SK-N-SH treated with all-trans-retinoic acid at 6 μM for 48 hours (cell line): Measurements from ENCODE around the gene PANX2.

Experiments
- ATAC-seq: fragments of 200-7000 bp; cut with Tn5 transposase; 3 replicates; pipeline ENCODE4 v1.9.1; 2020; ENCODE audit warnings: mild to moderate bottlenecking, moderate library complexity
- ARNTL ChIP-seq: fragments of 450-650 bp; formaldehyde crosslinking; IDR thresholded peaks from 2 replicates; pipeline ENCODE4 v1.5.0; 2020; ENCODE audit warnings: low read depth, mild to moderate bottlenecking, moderate library complexity, borderline replicate concordance
- BACH2 ChIP-seq: fragments of 250-450 bp; sonication (Bioruptor Pico); IDR thresholded peaks from 2 replicates; pipeline ENCODE4 v1.9.0; 2021; ENCODE audit warnings: mild to moderate bottlenecking, borderline replicate concordance
- CSDC2 ChIP-seq: fragments of 250-450 bp; sonication (Bioruptor Pico); IDR thresholded peaks from 2 replicates; pipeline ENCODE4 v1.5.0; 2020; ENCODE audit warnings: mild to moderate bottlenecking, moderate library complexity
- ESRRG ChIP-seq: fragments of 250-450 bp; sonication (Bioruptor Pico); IDR thresholded peaks from 2 replicates; pipeline ENCODE4 v1.6.1; 2021; ENCODE audit warnings: mild to moderate bottlenecking
- GLIS3 ChIP-seq: fragments of 250-450 bp; sonication (Bioruptor Pico); IDR thresholded peaks from 2 replicates; pipeline ENCODE4 v1.5.0; 2020; ENCODE audit warnings: mild to moderate bottlenecking, moderate library complexity
- ISL1 ChIP-seq: fragments of 250-450 bp; sonication (Bioruptor Pico); IDR thresholded peaks from 2 replicates; pipeline ENCODE4 v2.1.2; 2022; ENCODE audit warnings: mild to moderate bottlenecking, moderate library complexity
- OSR1 ChIP-seq: fragments of 250-450 bp; sonication (Bioruptor Pico); IDR thresholded peaks from 2 replicates; pipeline ENCODE4 v1.8.0; 2022; ENCODE audit warnings: moderate library complexity, mild to moderate bottlenecking, inconsistent platforms
- PPARA ChIP-seq: fragments of 250-450 bp; sonication (Bioruptor Pico); IDR thresholded peaks from 2 replicates; pipeline ENCODE4 v1.5.0; 2020; ENCODE audit warnings: mild to moderate bottlenecking, borderline replicate concordance
- RARB ChIP-seq: fragments of 250-450 bp; sonication (Bioruptor Pico); IDR thresholded peaks from 2 replicates; pipeline ENCODE4 v1.8.0; 2021; ENCODE audit warnings: mild to moderate bottlenecking, moderate library complexity
- SNAI2 ChIP-seq: fragments of 250-450 bp; sonication (Bioruptor Pico); IDR thresholded peaks from 2 replicates; pipeline ENCODE4 v1.5.0; 2020; ENCODE audit warnings: mild to moderate bottlenecking, moderate library complexity
- TCF4 ChIP-seq: fragments of 250-450 bp; sonication (Bioruptor Pico); IDR thresholded peaks from 2 replicates; pipeline ENCODE4 v1.8.0; 2021; ENCODE audit warnings: mild to moderate bottlenecking, moderate library complexity, borderline replicate concordance
- TOX ChIP-seq: fragments of 250-450 bp; sonication (Bioruptor Pico); IDR thresholded peaks from 2 replicates; pipeline ENCODE4 v1.8.0; 2021; ENCODE audit warnings: mild to moderate bottlenecking, moderate library complexity, borderline replicate concordance
- ZC3H10 ChIP-seq: fragments of 250-450 bp; sonication (Bioruptor Pico); IDR thresholded peaks from 2 replicates; pipeline ENCODE4 v1.5.1; 2021; ENCODE audit warnings: mild to moderate bottlenecking, moderate library complexity
- ZFP3 ChIP-seq: fragments of 250-450 bp; sonication (Bioruptor Pico); IDR thresholded peaks from 2 replicates; pipeline ENCODE4 v1.5.0; 2020; ENCODE audit warnings: mild to moderate bottlenecking, moderate library complexity
- ZFP30 ChIP-seq: fragments of 450-650 bp; formaldehyde crosslinking; IDR thresholded peaks from 2 replicates; pipeline ENCODE4 v1.5.0; 2022; ENCODE audit warnings: mild to moderate bottlenecking, moderate library complexity
- ZNF8 ChIP-seq: fragments of 450-650 bp; formaldehyde crosslinking; IDR thresholded peaks from 2 replicates; pipeline ENCODE4 v1.5.0; 2020; ENCODE audit warnings: mild to moderate bottlenecking, moderate library complexity
- TF ChIP-seq, protein P1 (sequence below): fragments of 250-450 bp; sonication (Bioruptor Pico); IDR thresholded peaks from 2 replicates; pipeline ENCODE4 v1.8.0; 2020; ENCODE audit warnings: mild to moderate bottlenecking, moderate library complexity, borderline replicate concordance
- TF ChIP-seq, protein P2 (sequence below): fragments of 250-450 bp; sonication (Bioruptor Pico); IDR thresholded peaks from 2 replicates; pipeline ENCODE4 v1.5.1; 2021; ENCODE audit warnings: mild to moderate bottlenecking, moderate library complexity
- TF ChIP-seq, protein P3 (sequence below): fragments of 250-450 bp; sonication (Bioruptor Pico); IDR thresholded peaks from 2 replicates; pipeline ENCODE4 v1.5.1; 2020; ENCODE audit warnings: low read depth, mild to moderate bottlenecking, moderate library complexity
- TF ChIP-seq, protein P4 (sequence below): fragments of 250-450 bp; sonication (Bioruptor Pico); IDR thresholded peaks from 2 replicates; pipeline ENCODE4 v1.8.0; 2021; ENCODE audit warnings: low read depth, mild to moderate bottlenecking, moderate library complexity, borderline replicate concordance
- TF ChIP-seq, protein P5 (sequence below): fragments of 250-450 bp; sonication (Bioruptor Pico); IDR thresholded peaks from 2 replicates; pipeline ENCODE4 v1.5.0; 2020; ENCODE audit warnings: mild to moderate bottlenecking, moderate library complexity

PANX2 gene

DNA sequence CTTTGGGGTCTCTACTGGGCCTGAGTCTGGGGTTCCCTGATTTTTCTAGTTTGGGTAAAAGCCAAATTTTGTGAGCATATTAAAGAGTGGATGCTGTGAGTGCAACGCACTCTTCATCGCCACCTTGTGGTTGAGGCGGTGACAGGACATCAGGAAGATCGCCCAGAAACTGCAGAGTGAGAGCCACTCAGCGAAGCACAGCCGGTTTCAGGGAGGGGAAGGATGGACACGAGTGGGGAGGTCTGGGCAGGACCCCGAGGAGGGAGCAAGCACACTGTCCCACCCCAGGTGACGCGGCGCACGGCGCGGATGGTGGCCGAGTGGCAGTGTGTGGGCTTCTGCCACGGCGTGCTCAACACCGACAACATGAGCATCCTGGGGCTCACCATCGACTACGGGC is 39.4 kb downstream of the PANX2 start:
- TF ChIP-seq ESRRG (CRISPR knock-in tag) (no peak), ZC3H10 (CRISPR knock-in tag) (no peak), ISL1 (CRISPR knock-in tag) (no peak), SNAI2 (no peak), RARB (no peak), CSDC2 (no peak), GLIS3 (CRISPR knock-in tag) (no peak), OSR1 (CRISPR knock-in tag) (no peak), TOX (CRISPR knock-in tag) (no peak), ARNTL (CRISPR knock-in tag) (no peak), BACH2 (no peak), PPARA (CRISPR knock-in tag) (no peak), TCF4 (CRISPR knock-in tag) (no peak)
- TF ChIP-seq, protein P1, sequence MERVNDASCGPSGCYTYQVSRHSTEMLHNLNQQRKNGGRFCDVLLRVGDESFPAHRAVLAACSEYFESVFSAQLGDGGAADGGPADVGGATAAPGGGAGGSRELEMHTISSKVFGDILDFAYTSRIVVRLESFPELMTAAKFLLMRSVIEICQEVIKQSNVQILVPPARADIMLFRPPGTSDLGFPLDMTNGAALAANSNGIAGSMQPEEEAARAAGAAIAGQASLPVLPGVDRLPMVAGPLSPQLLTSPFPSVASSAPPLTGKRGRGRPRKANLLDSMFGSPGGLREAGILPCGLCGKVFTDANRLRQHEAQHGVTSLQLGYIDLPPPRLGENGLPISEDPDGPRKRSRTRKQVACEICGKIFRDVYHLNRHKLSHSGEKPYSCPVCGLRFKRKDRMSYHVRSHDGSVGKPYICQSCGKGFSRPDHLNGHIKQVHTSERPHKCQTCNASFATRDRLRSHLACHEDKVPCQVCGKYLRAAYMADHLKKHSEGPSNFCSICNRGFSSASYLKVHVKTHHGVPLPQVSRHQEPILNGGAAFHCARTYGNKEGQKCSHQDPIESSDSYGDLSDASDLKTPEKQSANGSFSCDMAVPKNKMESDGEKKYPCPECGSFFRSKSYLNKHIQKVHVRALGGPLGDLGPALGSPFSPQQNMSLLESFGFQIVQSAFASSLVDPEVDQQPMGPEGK (CRISPR knock-in tag): no peak
- TF ChIP-seq, protein P2, sequence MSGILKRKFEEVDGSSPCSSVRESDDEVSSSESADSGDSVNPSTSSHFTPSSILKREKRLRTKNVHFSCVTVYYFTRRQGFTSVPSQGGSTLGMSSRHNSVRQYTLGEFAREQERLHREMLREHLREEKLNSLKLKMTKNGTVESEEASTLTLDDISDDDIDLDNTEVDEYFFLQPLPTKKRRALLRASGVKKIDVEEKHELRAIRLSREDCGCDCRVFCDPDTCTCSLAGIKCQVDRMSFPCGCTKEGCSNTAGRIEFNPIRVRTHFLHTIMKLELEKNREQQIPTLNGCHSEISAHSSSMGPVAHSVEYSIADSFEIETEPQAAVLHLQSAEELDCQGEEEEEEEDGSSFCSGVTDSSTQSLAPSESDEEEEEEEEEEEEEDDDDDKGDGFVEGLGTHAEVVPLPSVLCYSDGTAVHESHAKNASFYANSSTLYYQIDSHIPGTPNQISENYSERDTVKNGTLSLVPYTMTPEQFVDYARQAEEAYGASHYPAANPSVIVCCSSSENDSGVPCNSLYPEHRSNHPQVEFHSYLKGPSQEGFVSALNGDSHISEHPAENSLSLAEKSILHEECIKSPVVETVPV: no peak
- TF ChIP-seq, protein P3, sequence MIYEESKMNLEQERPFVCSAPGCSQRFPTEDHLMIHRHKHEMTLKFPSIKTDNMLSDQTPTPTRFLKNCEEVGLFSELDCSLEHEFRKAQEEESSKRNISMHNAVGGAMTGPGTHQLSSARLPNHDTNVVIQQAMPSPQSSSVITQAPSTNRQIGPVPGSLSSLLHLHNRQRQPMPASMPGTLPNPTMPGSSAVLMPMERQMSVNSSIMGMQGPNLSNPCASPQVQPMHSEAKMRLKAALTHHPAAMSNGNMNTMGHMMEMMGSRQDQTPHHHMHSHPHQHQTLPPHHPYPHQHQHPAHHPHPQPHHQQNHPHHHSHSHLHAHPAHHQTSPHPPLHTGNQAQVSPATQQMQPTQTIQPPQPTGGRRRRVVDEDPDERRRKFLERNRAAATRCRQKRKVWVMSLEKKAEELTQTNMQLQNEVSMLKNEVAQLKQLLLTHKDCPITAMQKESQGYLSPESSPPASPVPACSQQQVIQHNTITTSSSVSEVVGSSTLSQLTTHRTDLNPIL: no peak
- TF ChIP-seq, protein P4, sequence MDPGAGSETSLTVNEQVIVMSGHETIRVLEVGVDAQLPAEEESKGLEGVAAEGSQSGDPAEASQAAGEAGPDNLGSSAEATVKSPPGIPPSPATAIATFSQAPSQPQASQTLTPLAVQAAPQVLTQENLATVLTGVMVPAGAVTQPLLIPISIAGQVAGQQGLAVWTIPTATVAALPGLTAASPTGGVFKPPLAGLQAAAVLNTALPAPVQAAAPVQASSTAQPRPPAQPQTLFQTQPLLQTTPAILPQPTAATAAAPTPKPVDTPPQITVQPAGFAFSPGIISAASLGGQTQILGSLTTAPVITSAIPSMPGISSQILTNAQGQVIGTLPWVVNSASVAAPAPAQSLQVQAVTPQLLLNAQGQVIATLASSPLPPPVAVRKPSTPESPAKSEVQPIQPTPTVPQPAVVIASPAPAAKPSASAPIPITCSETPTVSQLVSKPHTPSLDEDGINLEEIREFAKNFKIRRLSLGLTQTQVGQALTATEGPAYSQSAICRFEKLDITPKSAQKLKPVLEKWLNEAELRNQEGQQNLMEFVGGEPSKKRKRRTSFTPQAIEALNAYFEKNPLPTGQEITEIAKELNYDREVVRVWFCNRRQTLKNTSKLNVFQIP (CRISPR knock-in tag): no peak
- TF ChIP-seq, protein P5, sequence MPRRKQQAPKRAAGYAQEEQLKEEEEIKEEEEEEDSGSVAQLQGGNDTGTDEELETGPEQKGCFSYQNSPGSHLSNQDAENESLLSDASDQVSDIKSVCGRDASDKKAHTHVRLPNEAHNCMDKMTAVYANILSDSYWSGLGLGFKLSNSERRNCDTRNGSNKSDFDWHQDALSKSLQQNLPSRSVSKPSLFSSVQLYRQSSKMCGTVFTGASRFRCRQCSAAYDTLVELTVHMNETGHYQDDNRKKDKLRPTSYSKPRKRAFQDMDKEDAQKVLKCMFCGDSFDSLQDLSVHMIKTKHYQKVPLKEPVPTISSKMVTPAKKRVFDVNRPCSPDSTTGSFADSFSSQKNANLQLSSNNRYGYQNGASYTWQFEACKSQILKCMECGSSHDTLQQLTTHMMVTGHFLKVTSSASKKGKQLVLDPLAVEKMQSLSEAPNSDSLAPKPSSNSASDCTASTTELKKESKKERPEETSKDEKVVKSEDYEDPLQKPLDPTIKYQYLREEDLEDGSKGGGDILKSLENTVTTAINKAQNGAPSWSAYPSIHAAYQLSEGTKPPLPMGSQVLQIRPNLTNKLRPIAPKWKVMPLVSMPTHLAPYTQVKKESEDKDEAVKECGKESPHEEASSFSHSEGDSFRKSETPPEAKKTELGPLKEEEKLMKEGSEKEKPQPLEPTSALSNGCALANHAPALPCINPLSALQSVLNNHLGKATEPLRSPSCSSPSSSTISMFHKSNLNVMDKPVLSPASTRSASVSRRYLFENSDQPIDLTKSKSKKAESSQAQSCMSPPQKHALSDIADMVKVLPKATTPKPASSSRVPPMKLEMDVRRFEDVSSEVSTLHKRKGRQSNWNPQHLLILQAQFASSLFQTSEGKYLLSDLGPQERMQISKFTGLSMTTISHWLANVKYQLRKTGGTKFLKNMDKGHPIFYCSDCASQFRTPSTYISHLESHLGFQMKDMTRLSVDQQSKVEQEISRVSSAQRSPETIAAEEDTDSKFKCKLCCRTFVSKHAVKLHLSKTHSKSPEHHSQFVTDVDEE: no peak
- peak; percentile 75 for ATAC-seq

DNA sequence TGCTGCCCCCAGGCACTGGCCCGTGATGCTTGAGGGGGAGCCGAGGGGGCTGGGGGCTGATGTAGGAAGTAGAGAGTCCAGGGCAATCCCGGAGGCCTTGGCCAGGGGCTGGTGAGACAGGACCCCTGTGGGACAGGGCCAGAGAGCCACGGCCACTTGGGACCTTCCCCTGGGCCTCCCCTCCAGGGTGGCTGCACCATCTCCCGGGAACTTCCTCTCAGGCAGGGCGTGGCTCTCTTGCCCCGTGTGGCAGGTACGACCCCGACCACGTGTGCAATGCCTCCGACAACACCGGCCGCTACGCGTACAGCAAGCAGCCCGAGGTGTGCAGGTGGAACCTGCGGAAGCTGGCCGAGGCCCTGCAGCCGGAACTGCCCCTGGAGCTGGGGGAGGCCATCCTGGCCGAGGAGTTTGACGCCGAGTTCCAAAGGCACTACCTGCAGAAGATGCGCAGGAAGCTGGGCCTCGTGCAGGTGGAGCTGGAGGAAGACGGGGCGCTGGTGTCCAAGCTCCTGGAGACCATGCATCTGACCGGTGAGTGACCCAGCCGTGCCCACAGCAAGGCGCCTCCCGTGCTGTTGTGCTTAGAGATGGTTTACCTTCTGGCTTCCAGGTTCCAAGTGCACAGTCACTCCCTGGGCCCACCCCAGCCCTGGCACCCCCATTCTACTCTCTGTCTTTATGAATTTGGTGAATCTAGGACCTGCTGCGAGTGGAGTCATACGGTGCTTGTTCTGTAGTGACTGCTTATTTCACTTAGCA is 40.0 kb downstream of the PANX2 start:
- no peak for ATAC-seq
- TF ChIP-seq TOX (CRISPR knock-in tag) (no peak), OSR1 (CRISPR knock-in tag) (no peak), ZFP3 (no peak), RARB (no peak), ESRRG (CRISPR knock-in tag) (no peak), ARNTL (CRISPR knock-in tag) (no peak), GLIS3 (CRISPR knock-in tag) (no peak), PPARA (CRISPR knock-in tag) (no peak), SNAI2 (no peak), TCF4 (CRISPR knock-in tag) (no peak), ISL1 (CRISPR knock-in tag) (no peak), ZFP30 (CRISPR knock-in tag) (no peak), ZNF8 (CRISPR knock-in tag) (no peak)
- TF ChIP-seq, protein P1 (CRISPR knock-in tag): no peak
- TF ChIP-seq, protein P2: no peak
- TF ChIP-seq, protein P5: no peak
